Tibial nerve (tissue), 4 donors: ENCODE measurements around the gene SLC2A6. TPM values are rescaled to one million over a fixed set of nuclear protein-coding genes. Genes with fewer than 3 reads are reported as not detected.

Experiments used
- DNase-seq, 2 donors: peaks; one replicate each; pipeline ENCODE4 v3.0.0-alpha.2; 2019; ENCODE audit warnings: low spot score in 2 of 2
- H3K27ac ChIP-seq, 4 donors: fragments of 200-600 bp; sonication (generic) in 3 of 4; one replicate each; pipeline ENCODE4 v1.5.1; 2017 to 2019; ENCODE audit warnings: mild to moderate bottlenecking in 1 of 4
- H3K27me3 ChIP-seq, 2 donors: fragments of 200-600 bp; sonication (generic) in 1 of 2; one replicate each; pipeline versions ENCODE4 v1.5.1 to v1.6.0; 2017 to 2019
- H3K36me3 ChIP-seq, 3 donors: fragments of 200-600 bp; sonication (generic); one replicate each; pipeline ENCODE4 v1.5.1; 2018 to 2019
- H3K4me1 ChIP-seq, 4 donors: fragments of 200-600 bp; sonication (generic) in 3 of 4; one replicate each; pipeline ENCODE4 v1.5.1; 2017 to 2019
- H3K4me3 ChIP-seq, 4 donors: fragments of 200-600 bp; sonication (generic) in 3 of 4; one replicate each; pipeline ENCODE4 v1.5.1; 2017 to 2019; ENCODE audit warnings: mild to moderate bottlenecking in 1 of 4, moderate library complexity in 1 of 4
- H3K9me3 ChIP-seq, 4 donors: fragments of 200-600 bp; sonication (generic) in 3 of 4; one replicate each; pipeline ENCODE4 v1.5.1; 2017 to 2019
- EP300 ChIP-seq, 2 donors: sonication (generic); formaldehyde crosslinking; IDR thresholded peaks; one replicate each; pipeline ENCODE4 v1.6.1; 2017; ENCODE audit warnings: antibody characterized with exemption in 2 of 2, mild to moderate bottlenecking in 1 of 2
- POLR2A ChIP-seq, 2 donors: fragments of 450-650 bp; IDR thresholded peaks; one replicate each; pipeline ENCODE4 v1.6.1; 2017; ENCODE audit warnings: antibody characterized with exemption in 2 of 2, mild to moderate bottlenecking in 2 of 2, moderate library complexity in 2 of 2
- WGBS, 2 donors: methylation state at CpG; one replicate each; pipeline ENCODE4 v1.1.5; 2018; 5-methylcytosine and 5-hydroxymethylcytosine counted together
- total RNA-seq, 4 donors: library from RNA; depleted of rRNA; stranded (reverse); fragments of >200 nt; gene quantifications; one replicate each; pipeline ENCODE4 v1.1.0, GENCODE V29; 2016
- TF ChIP-seq, protein P1 (sequence below), 5 experiments: fragments of 200-600 bp in 3 of 5; fragments of 450-650 bp in 2 of 5; sonication (generic) in 3 of 5; IDR thresholded peaks; one replicate each; pipeline ENCODE4 v1.5.1; 2016 to 2019; ENCODE audit warnings: antibody characterized with exemption in 5 of 5, mild to moderate bottlenecking in 3 of 5, moderate library complexity in 2 of 5

The SLC2A6 gene
- total RNA-seq, 4 donors from 2014 or later, result 2.1 to 6.3 (median 3.0) TPM

DNA sequence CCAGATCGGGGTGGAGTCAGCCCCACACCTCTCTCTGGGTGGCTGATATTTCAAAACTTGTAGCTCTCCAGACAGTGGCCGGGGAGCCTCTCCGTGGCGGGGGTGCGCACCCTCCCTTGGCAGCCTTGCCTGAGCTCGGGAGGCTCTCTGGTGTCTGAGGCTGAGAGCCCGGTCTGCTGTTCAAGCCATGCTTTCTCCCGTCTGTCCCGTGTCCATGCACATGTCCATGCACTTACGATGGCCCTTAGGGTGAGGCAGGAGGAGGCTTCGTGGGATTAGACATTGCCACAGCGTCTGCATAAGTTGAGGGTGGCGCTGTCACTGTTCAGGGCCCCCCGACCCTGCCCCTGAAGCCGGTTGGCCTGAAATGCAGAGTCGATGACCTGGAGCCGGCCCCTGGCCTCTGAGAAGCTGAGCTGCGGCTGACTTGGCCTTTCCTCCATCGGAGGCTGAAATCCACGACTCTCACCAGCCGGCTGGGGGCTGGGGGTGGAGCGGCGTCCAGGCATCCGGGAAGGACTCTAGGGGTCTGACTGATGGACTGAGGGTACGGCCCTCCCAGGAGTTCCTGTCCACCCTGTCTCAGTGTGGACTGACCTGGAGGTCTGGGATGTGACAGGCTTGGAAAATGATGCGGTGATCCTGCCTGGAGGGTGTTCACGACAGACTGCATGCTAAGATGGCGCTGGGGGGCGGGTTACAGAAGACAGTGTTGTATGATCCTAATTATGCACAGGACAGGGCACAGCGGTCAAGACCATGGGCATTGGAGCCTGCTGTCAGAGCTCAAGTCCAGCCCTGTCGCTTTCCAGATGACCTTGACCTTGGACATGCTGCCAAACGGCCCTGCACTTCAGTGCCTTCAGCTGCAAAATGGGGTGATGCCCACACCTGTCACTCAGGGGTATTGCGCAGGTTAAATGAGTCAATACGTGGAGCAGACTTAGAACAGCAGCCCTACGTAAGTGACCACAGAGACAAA lies 18.3 kb upstream of the SLC2A6 start:
- H3K27me3 ChIP-seq, result peaks cover 0 to 7% of the 10 kb centered on the region in 2 donors
- no peak overlapping the region for H3K27ac ChIP-seq
- H3K36me3 ChIP-seq, result peaks cover 0 to 5% (median 0%) of the 10 kb centered on the region in 3 donors
- no peak for DNase-seq
- H3K9me3 ChIP-seq, result peaks cover 0 to 16% (median 4%) of the 10 kb centered on the region in 4 donors
- WGBS, 2 donors, result 54 to 60% methylated on average over 25 to 31 of the region's 35 CpGs
- H3K4me3 ChIP-seq, result no peak overlapping the region
- TF ChIP-seq EP300 (IDR thresholded peaks at IDR 0.05) (no peak), POLR2A (IDR thresholded peaks at IDR 0.05) (no peak)
- TF ChIP-seq, protein P1, sequence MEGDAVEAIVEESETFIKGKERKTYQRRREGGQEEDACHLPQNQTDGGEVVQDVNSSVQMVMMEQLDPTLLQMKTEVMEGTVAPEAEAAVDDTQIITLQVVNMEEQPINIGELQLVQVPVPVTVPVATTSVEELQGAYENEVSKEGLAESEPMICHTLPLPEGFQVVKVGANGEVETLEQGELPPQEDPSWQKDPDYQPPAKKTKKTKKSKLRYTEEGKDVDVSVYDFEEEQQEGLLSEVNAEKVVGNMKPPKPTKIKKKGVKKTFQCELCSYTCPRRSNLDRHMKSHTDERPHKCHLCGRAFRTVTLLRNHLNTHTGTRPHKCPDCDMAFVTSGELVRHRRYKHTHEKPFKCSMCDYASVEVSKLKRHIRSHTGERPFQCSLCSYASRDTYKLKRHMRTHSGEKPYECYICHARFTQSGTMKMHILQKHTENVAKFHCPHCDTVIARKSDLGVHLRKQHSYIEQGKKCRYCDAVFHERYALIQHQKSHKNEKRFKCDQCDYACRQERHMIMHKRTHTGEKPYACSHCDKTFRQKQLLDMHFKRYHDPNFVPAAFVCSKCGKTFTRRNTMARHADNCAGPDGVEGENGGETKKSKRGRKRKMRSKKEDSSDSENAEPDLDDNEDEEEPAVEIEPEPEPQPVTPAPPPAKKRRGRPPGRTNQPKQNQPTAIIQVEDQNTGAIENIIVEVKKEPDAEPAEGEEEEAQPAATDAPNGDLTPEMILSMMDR (IDR thresholded peaks at IDR 0.05), result no peak
- peaks cover 0 to 32% (median 6%) of the 10 kb centered on the region in 4 donors for H3K4me1 ChIP-seq

DNA sequence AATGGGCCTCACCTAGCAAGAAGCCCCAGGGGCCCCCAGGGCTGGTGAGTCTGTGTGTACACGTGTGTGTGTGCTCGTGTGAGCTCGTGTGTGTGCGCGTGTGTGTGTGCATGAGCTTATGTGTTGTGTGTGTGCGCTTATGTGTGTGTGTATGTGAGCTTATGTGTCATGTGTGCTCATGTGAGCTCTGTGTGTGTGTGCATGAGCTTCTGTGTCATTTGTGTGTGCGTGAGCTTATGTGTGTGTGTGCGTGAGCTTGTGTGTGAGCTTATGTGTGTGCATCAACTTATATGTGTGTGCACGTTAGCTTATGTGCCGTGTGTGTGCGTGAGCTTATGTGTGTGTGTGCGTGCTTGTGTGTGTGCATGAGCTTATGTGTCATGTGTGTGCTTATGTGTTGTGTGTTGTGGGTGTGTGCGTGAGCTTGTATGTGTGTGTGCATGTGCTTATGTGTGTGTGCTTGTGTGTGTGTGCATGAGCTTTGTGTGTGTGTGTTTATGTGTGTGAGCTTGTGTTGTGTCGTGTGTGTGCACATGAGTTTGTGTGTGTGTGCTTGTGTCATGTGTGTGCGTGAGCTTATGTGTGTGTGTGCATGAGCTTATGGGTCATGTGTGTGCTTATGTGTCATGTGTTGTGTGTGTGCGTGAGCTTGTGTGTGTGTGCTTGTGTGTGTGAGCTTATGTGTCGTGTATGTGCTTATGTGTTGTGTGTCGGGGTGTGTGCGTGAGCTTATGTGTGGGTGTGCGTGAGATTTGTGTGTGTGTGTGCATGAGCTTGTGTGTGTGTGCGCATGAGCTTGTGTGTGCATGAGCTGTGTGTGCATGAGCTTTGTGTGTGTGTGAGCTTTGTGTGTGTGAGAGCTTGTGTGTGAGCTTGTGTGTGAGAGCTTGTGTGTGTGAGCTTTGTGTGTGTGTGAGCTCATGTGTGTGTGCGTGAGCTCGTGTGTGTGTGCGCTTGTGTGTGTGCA lies 16.7 kb upstream of the SLC2A6 start:
- no peak for TF ChIP-seq EP300 (IDR thresholded peaks at IDR 0.05)
- TF ChIP-seq POLR2A (IDR thresholded peaks at IDR 0.05), result no peak
- TF ChIP-seq, protein P1 (IDR thresholded peaks at IDR 0.05), result no peak
- Histone ChIP-seq H3K9me3 (peaks cover 0 to under 1% (median 0%) of the 10 kb centered on the region in 4 donors), H3K36me3 (no peaks in the 10 kb centered on the region), H3K4me1 (peaks cover 0 to 44% (median 11%) of the 10 kb centered on the region in 4 donors), H3K27ac (no peak overlapping the region), H3K27me3 (peaks cover 0 to 7% of the 10 kb centered on the region in 2 donors), H3K4me3 (no peak overlapping the region)
- 89 to 90% methylated on average over 24 of the region's 24 CpGs for WGBS, 2 donors
- DNase-seq, result no peak

DNA sequence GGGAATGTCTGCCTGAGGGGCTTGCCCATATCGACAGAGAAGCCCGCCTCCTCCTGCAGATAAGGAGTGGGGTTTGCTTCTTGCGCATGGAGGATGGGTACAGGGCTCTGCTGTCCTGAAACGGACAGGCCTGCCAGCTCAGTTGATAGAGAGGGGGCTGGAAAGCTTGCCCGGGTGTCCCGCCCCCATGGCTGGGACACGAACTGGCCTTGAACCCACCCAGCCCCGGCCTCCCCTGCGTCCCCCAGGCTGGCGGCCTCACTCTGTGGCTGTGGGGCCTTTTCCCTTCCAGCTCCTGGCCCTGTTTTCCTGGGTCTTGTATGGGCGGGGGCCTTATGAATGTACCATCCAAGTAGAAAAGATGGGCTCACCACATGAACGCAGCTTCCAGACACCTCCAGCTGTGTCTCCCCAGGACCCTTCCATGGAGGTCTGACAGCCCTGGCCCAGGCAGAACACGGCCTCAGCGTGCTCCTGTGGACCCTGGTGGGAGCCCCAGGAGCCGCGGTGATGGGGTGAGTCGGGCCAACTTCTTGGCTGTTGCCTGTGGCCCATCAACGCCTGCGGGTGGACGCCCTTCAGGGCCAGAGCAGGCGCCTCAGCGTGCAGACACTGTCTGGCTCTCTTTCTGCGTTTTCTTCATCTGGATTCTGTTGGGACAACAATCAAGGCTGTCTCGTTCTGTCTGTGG lies 15.9 kb upstream of the SLC2A6 start:
- no peak for DNase-seq
- Histone ChIP-seq H3K27ac (no peak overlapping the region), H3K4me1 (peaks cover 0 to 44% (median 11%) of the 10 kb centered on the region in 4 donors), H3K27me3 (peaks cover 0 to 7% of the 10 kb centered on the region in 2 donors), H3K4me3 (no peak overlapping the region), H3K9me3 (no peaks in the 10 kb centered on the region), H3K36me3 (no peaks in the 10 kb centered on the region)
- TF ChIP-seq, protein P1 (IDR thresholded peaks at IDR 0.05), result no peak
- TF ChIP-seq POLR2A (IDR thresholded peaks at IDR 0.05) (no peak), EP300 (IDR thresholded peaks at IDR 0.05) (no peak)
- 67 to 72% methylated on average over 24 of the region's 24 CpGs for WGBS, 2 donors

DNA sequence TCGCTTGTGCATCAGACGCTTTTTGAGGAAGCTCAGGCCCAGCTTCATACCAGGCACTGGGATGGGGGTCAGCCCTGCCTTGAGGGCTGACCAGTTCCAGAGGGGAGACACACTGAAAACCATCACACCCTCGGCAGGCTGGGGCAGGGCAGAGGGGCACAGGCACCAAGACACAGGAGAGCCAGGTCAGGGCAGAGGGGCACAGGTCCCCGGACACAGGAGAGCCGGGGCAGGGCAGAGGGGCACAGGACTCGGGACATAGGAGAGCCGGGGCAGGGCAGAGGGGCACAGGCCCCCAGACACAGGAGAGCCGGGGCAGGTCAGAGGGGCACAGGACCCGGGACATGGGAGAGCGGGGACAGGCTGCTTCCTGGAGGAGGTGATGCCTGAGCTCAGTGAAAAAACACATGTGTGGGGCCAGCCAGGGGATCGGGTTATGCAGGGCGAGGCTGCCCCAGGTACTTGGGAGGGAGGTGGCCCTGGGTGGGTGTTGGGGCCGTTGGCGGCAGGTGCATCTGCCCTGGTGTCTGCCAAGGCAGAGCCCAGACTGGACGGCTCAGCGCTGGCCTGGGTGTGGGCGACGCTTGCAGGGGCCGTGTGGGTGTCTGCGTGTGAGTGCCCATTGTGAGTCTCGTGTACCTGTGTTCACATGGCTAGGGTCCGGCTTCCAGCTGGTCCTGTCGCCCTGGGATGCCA lies 15.1 kb upstream of the SLC2A6 start:
- Histone ChIP-seq H3K9me3 (no peaks in the 10 kb centered on the region), H3K4me1 (peaks cover 0 to 44% (median 11%) of the 10 kb centered on the region in 4 donors), H3K27me3 (peaks cover 0 to 7% of the 10 kb centered on the region in 2 donors), H3K4me3 (no peak overlapping the region), H3K27ac (no peak overlapping the region), H3K36me3 (no peaks in the 10 kb centered on the region)
- 86 to 89% methylated on average over 23 of the region's 23 CpGs for WGBS, 2 donors
- TF ChIP-seq EP300 (IDR thresholded peaks at IDR 0.05), result no peak
- TF ChIP-seq, protein P1 (IDR thresholded peaks at IDR 0.05), result no peak
- no peak for TF ChIP-seq POLR2A (IDR thresholded peaks at IDR 0.05)
- DNase-seq, result no peak
